Measurements from ENCODE around the gene TUBB2A. TPM values are rescaled to one million over a fixed set of nuclear protein-coding genes. Genes with fewer than 3 reads are reported as not detected.

TUBB2A gene
- total and polyA plus RNA-seq, 2 of the 8 experiments (the other 6 are each of a cell fraction or from before 2014, with no cell fraction given): 315 to 330 TPM

GRCh38 chr6:3119040-3119723, 38.2 kb downstream of the TUBB2A start:
- Histone ChIP-seq H2BK15ac (ENCODE audit: low read length) (no peak overlapping the region), H2AK5ac (ENCODE audit: low read depth, low read length) (no peak overlapping the region), H3K4ac (replicated peaks; ENCODE audit: insufficient read length, low read depth, low read length) (peak overlapping the region; percentile 4), H3K4me1 (replicated peaks in 1 of 4; ENCODE audit: control insufficient read depth in 3 of 4, insufficient read depth in 4 of 4, low read length in 3 of 4) (peaks cover 0 to 10% (median 2%) of the 10 kb centered on the region in 4 experiments; a peak in 4 of 7 replicates), H2BK5ac (ENCODE audit: low read depth, low read length) (peak overlapping the region; percentile 47; the same call in 1 of the 2 replicates), H4K5ac (ENCODE audit: insufficient read length, low read depth, low read length) (peak overlapping the region; percentile 46), H4K91ac (replicated peaks; ENCODE audit: insufficient read length, low read length) (peak overlapping the region; percentile 68), H2BK12ac (ENCODE audit: low read depth, low read length) (no peak overlapping the region), H3K4me3 (ENCODE audit: extremely low read depth in 1 of 4, insufficient read depth in 2 of 4, low read depth in 3 of 4, low read length in 4 of 4) (peak overlapping the region; percentile 83 to 97 (median 84)), H4K8ac (ENCODE audit: extremely low read depth, insufficient read depth, low read length) (peak overlapping the region; percentile 93; the same call in 1 of the 2 replicates), H3K79me1 (ENCODE audit: low read depth, low read length) (no peaks in the 10 kb centered on the region), H3K56ac (replicated peaks; ENCODE audit: insufficient read length, low read depth, low read length) (no peak overlapping the region), H2AFZ (ENCODE audit: low read length) (no peak overlapping the region), H3K79me2 (ENCODE audit: control insufficient read depth in 1 of 2, insufficient read depth in 2 of 2, low read length in 2 of 2) (peaks cover 0 to 8% of the 10 kb centered on the region in 2 experiments; a peak in 2 of 4 replicates), H3K23ac (ENCODE audit: insufficient read length) (no peak overlapping the region), H2BK20ac (ENCODE audit: low read length) (no peak overlapping the region), H3K9ac (replicated peaks in 1 of 4; ENCODE audit: extremely low read depth in 1 of 4, low read depth in 3 of 4, low read length in 3 of 4) (peak overlapping the region; percentile 57 to 95 (median 88); a peak in 6 of 7 replicates), H4K20me1 (replicated peaks in 1 of 2; ENCODE audit: control insufficient read depth in 1 of 2, insufficient read depth in 2 of 2, low read length in 2 of 2) (peaks cover 0 to 2% of the 10 kb centered on the region in 2 experiments), H3K14ac (ENCODE audit: insufficient read length) (no peak overlapping the region), H3K4me2 (ENCODE audit: insufficient read depth in 1 of 2, low read depth in 2 of 2, low read length in 2 of 2) (peak overlapping the region; percentile 72 to 95), H2BK120ac (replicated peaks; ENCODE audit: low read depth, low read length) (no peak overlapping the region), H3K18ac (ENCODE audit: extremely low read depth, low read length) (peak overlapping the region; percentile 86), H3K27me3 (replicated peaks in 1 of 4; ENCODE audit: control insufficient read depth in 3 of 4, extremely low read depth in 1 of 4, insufficient read depth in 3 of 4, low read length in 3 of 4) (no peaks in the 10 kb centered on the region), H3K36me3 (ENCODE audit: control insufficient read depth in 2 of 4, insufficient read depth in 4 of 4, low read length in 3 of 4) (no peaks in the 10 kb centered on the region; a peak in 1 of 8 replicates), H3K27ac (ENCODE audit: low read depth, low read length) (peak overlapping the region; percentile 96; the same call in 1 of the 2 replicates), H3K23me2 (ENCODE audit: low read depth, low read length) (peaks cover 2% of the 10 kb centered on the region; the same call in 1 of the 2 replicates), H3K9me3 (ENCODE audit: insufficient read depth in 2 of 2, low read depth in 1 of 2, low read length in 1 of 2) (no peaks in the 10 kb centered on the region)
- no peak for DNase-seq (ENCODE audit: low read depth in 1 of 2, low spot score in 2 of 2)
- FAIRE-seq: no peak
- 28% methylated on average over 19 of the region's 19 CpGs; no CpG with 5 or more reads in 1 of the 2 experiments for WGBS, 2 experiments (ENCODE audit: extremely low coverage in 1 of 2, insufficient coverage in 1 of 2, insufficient read length in 1 of 2, insufficient replicate concordance in 2 of 2, low coverage in 1 of 2, low lambda C conversion rate in 2 of 2, missing lambda C conversion rate in 1 of 2)
- TF ChIP-seq ASH2L (IDR thresholded peaks at IDR 0.05; ENCODE audit: low read length) (peak; percentile 62), KDM4A (IDR thresholded peaks at IDR 0.05; ENCODE audit: low read depth, low read length, severe bottlenecking) (peak; percentile 16), SIN3A (conservative IDR thresholded peaks at IDR 0.05 in 1 of 2, IDR thresholded peaks at IDR 0.05 in 1 of 2; ENCODE audit: low read depth in 1 of 2, low read length in 2 of 2) (0 out of 4 replicates have a peak, but pooled peaks of 1 of the 2 experiments have one; percentile 42), SP2 (IDR thresholded peaks at IDR 0.05; ENCODE audit: low read length) (no peak), SAP30 (IDR thresholded peaks at IDR 0.05; ENCODE audit: insufficient read depth, insufficient replicate concordance, low read length) (peak; percentile 62), GTF2F1 (IDR thresholded peaks at IDR 0.05; ENCODE audit: borderline replicate concordance, low read depth, low read length) (no peak), FOSL1 (IDR thresholded peaks at IDR 0.05; ENCODE audit: insufficient read depth, low read depth, low read length) (no peak)
- CTCF ChIA-PET (ENCODE audit: partially characterized antibody): interaction anchor here (0.5 to 1.2 kb wide), 6 partner anchors 12 to 1460 kb away, joined by 3 to 5 read pairs (median 4); no protein-coding TSS in a partner anchor
- POLR2A ChIA-PET (ENCODE audit: partially characterized antibody): interaction anchor here (0.6 to 2.0 kb wide), 7 partner anchors 13 to 128 kb away, joined by 3 to 6 read pairs (median 4); no protein-coding TSS in a partner anchor
